Fibroblast of skin of back (primary cell): ENCODE measurements around the gene MYL5. TPM values are rescaled to one million over a fixed set of nuclear protein-coding genes. Genes with fewer than 3 reads are reported as not detected.
"Not testable (repeated sequence)": the region's sequence is repeated elsewhere in the genome, so short reads cannot be mapped to it uniquely, and the experiment has no call there.

ENCODE experiments used
- DNase-seq: peaks from one replicate; pipeline ENCODE4 v3.0.0-alpha.2; 2013
- polyA plus RNA-seq, 2 experiments: library from polyadenylated mRNA; unstranded; fragments of 120-200 nt; gene quantifications; one replicate each; pipeline ENCODE4 v1.2.1, GENCODE V29; 2013; ENCODE audit not compliant: insufficient read length in 2 of 2

MYL5 gene
- 11.8 TPM for polyA plus RNA-seq (2013, experiment 1 of 2; ENCODE audit: insufficient read length)
- 16.3 TPM for polyA plus RNA-seq (2013, experiment 2 of 2; ENCODE audit: insufficient read length)

- DNase-seq = peak; percentile 94
These were observed at the start of gene MYL5, which contains the start of gene ATP5ME for GRCh38 chr4:674172-675035. MYL5 (plus strand) TSS chr4:674542; CDS start chr4:678027, 3,485 bp downstream. ATP5ME (minus strand) TSS chr4:674276; CDS start chr4:674247, 29 bp downstream.

- no peak for DNase-seq
These were observed 49.4 kb upstream of the MYL5 start, which contains the start of gene PDE6B for GRCh38 chr4:624705-625590. PDE6B (plus strand) TSS chr4:625573; CDS start chr4:625627, 54 bp downstream.

- no peak for DNase-seq
These were observed 48.6 kb upstream of the MYL5 start for GRCh38 chr4:625631-626161.

- DNase-seq = no peak
These were observed 47.9 kb upstream of the MYL5 start for GRCh38 chr4:626201-627091.

- DNase-seq = no peak
These were observed 46.8 kb upstream of the MYL5 start for GRCh38 chr4:627347-628125.

- no peak for DNase-seq
These were observed 46.0 kb upstream of the MYL5 start for GRCh38 chr4:628311-628741.

GRCh38 chr4:628821-629635 lies 45.3 kb upstream of the MYL5 start:
- DNase-seq = no peak

GRCh38 chr4:629636-629914 lies 44.8 kb upstream of the MYL5 start:
- no peak for DNase-seq

- no peak for DNase-seq
These were observed 44.3 kb upstream of the MYL5 start for GRCh38 chr4:629915-630641.

- no peak for DNase-seq
These were observed 43.7 kb upstream of the MYL5 start for GRCh38 chr4:630656-631055.

- DNase-seq = no peak
These were observed 42.0 kb upstream of the MYL5 start for GRCh38 chr4:632196-632790.

GRCh38 chr4:632926-633325 lies 41.4 kb upstream of the MYL5 start:
- no peak for DNase-seq

GRCh38 chr4:633406-633805 lies 40.9 kb upstream of the MYL5 start:
- no peak for DNase-seq

- no peak for DNase-seq
These were observed 40.3 kb upstream of the MYL5 start for GRCh38 chr4:633976-634598.

- DNase-seq = no peak
These were observed 39.8 kb upstream of the MYL5 start for GRCh38 chr4:634599-634985.

- not testable (repeated sequence) for DNase-seq
These were observed 39.1 kb upstream of the MYL5 start for GRCh38 chr4:635066-635835.

GRCh38 chr4:635851-636627 lies 38.3 kb upstream of the MYL5 start:
- no peak for DNase-seq
